Astrocyte of the spinal cord (primary cell): ENCODE data around the gene ATG16L2.
"Not testable (repeated sequence)": the region's sequence is repeated elsewhere in the genome, so short reads cannot be mapped to it uniquely, and the experiment has no call there.

Experiments
- DNase-seq: peaks from one replicate; pipeline ENCODE4 v3.0.0; 2011; ENCODE audit warnings: low read depth, low spot score
- H3K4me3 ChIP-seq: 2 replicates; pipeline ENCODE4 v1.5.1; 2011; ENCODE audit warnings: low read depth, mild to moderate bottlenecking, low read length, moderate library complexity
- CTCF ChIP-seq: IDR thresholded peaks from 2 replicates; pipeline ENCODE4 v1.5.1; 2012; ENCODE audit warnings: low read depth, mild to moderate bottlenecking, low read length, inconsistent platforms
- in situ Hi-C: cut with HindIII; loops from 2 replicates; pipeline ENCODE4 v1.10.0; 2017; ENCODE audit warnings: low sequenced_read_pairs

The ATG16L2 gene

GRCh38 chr11:72805216-72805615, 9.0 kb upstream of the ATG16L2 start:
- no peak overlapping the region for H3K4me3 ChIP-seq
- no peak for TF ChIP-seq CTCF
- in situ Hi-C loops: no loop called here
- no peak for DNase-seq

- in situ Hi-C loops, H3K4me3 ChIP-seq, DNase-seq: not testable (repeated sequence)
Measured at GRCh38 chr11:72806378-72806777, 7.8 kb upstream of the ATG16L2 start.

GRCh38 chr11:72807021-72807693, 7.1 kb upstream of the ATG16L2 start:
- DNase-seq: peak; percentile 44
- TF ChIP-seq CTCF: no peak
- in situ Hi-C loops: no loop called here
- no peak overlapping the region for H3K4me3 ChIP-seq

- no peak for TF ChIP-seq CTCF
- DNase-seq: no peak
- in situ Hi-C loops: no loop called here
- H3K4me3 ChIP-seq: no peak overlapping the region
Measured at GRCh38 chr11:72807792-72808191, 6.4 kb upstream of the ATG16L2 start.

GRCh38 chr11:72808331-72808798, 5.8 kb upstream of the ATG16L2 start:
- in situ Hi-C loops: no loop called here
- DNase-seq: no peak
- TF ChIP-seq CTCF: no peak
- H3K4me3 ChIP-seq: no peak overlapping the region

GRCh38 chr11:72811686-72812085, 2.5 kb upstream of the ATG16L2 start:
- DNase-seq, in situ Hi-C loops, H3K4me3 ChIP-seq: not testable (repeated sequence)

- DNase-seq: no peak
- peak overlapping the region; percentile 83 for H3K4me3 ChIP-seq
- in situ Hi-C loops: no loop called here
- TF ChIP-seq CTCF: no peak
Measured at GRCh38 chr11:72812604-72812966, 1.6 kb upstream of the ATG16L2 start.
